HepG2 (cell line): Measurements from ENCODE around the gene NOP56.

Source experiments
- KLF11 ChIP-seq: IDR thresholded peaks from 2 replicates; pipeline ENCODE4 v1.6.1; 2016; ENCODE audit warnings: missing compliant biosample characterization
- MXD4 ChIP-seq: IDR thresholded peaks from 2 replicates; pipeline ENCODE4 v1.6.1; 2016; ENCODE audit warnings: mild to moderate bottlenecking, missing biosample characterization, missing genetic modification reagents
- RBFOX2 ChIP-seq: fragments of 200-400 bp; formaldehyde crosslinking; IDR thresholded peaks from 2 replicates; pipeline ENCODE4 v1.6.1; 2017; ENCODE audit warnings: low read depth, mild to moderate bottlenecking, low read length
- SP1 ChIP-seq, 2 experiments: fragments of 450-650 bp in 1 of 2; sonication (generic) in 1 of 2; formaldehyde crosslinking in 1 of 2; IDR thresholded peaks; 2 replicates each; pipeline versions ENCODE4 v1.4.0 to v1.6.1; 2016 to 2020; ENCODE audit warnings: missing genetic modification reagents in 1 of 2
- ZFP36 ChIP-seq: fragments of 150-350 bp; IDR thresholded peaks from 2 replicates; pipeline ENCODE4 v1.6.1; 2018; ENCODE audit warnings: borderline replicate concordance, low read length, low read depth; ENCODE audit not compliant: partially characterized antibody
- ZNF20 ChIP-seq: sonication (generic); formaldehyde crosslinking; IDR thresholded peaks from 2 replicates; pipeline ENCODE4 v1.4.0; 2020; ENCODE audit warnings: mild to moderate bottlenecking, moderate library complexity, missing genetic modification reagents
- ZNF33B ChIP-seq: sonication (generic); formaldehyde crosslinking; IDR thresholded peaks from 2 replicates; pipeline ENCODE4 v1.5.1; 2020; ENCODE audit warnings: mild to moderate bottlenecking, missing genetic modification reagents
- ZNF367 ChIP-seq: sonication (generic); formaldehyde crosslinking; IDR thresholded peaks from 2 replicates; pipeline ENCODE4 v1.4.0; 2020; ENCODE audit warnings: missing genetic modification reagents, borderline replicate concordance
- ZNF547 ChIP-seq: sonication (generic); formaldehyde crosslinking; IDR thresholded peaks from 2 replicates; pipeline ENCODE4 v1.5.1; 2020; ENCODE audit warnings: mild to moderate bottlenecking, missing genetic modification reagents
- ZNF790 ChIP-seq: sonication (generic); formaldehyde crosslinking; IDR thresholded peaks from 2 replicates; pipeline ENCODE4 v1.8.0; 2022; ENCODE audit warnings: missing genetic modification reagents, mild to moderate bottlenecking, borderline replicate concordance
- TF ChIP-seq, protein P1 (sequence below), 2 experiments: sonication (generic) in 1 of 2; formaldehyde crosslinking in 1 of 2; IDR thresholded peaks; 2 replicates each; pipeline versions ENCODE4 v1.4.0 to v1.6.1; 2018 to 2020; ENCODE audit warnings: missing genetic modification reagents in 2 of 2, borderline replicate concordance in 1 of 2, low read depth in 1 of 2, mild to moderate bottlenecking in 1 of 2, missing biosample characterization in 1 of 2
- TF ChIP-seq, protein P2 (sequence below): sonication (generic); formaldehyde crosslinking; IDR thresholded peaks from 2 replicates; pipeline ENCODE4 v1.4.0; 2020; ENCODE audit warnings: mild to moderate bottlenecking, missing genetic modification reagents
- TF ChIP-seq, protein P3 (sequence below): fragments of 450-650 bp; IDR thresholded peaks from 2 replicates; pipeline ENCODE4 v1.6.1; 2017; ENCODE audit warnings: mild to moderate bottlenecking

DNA sequence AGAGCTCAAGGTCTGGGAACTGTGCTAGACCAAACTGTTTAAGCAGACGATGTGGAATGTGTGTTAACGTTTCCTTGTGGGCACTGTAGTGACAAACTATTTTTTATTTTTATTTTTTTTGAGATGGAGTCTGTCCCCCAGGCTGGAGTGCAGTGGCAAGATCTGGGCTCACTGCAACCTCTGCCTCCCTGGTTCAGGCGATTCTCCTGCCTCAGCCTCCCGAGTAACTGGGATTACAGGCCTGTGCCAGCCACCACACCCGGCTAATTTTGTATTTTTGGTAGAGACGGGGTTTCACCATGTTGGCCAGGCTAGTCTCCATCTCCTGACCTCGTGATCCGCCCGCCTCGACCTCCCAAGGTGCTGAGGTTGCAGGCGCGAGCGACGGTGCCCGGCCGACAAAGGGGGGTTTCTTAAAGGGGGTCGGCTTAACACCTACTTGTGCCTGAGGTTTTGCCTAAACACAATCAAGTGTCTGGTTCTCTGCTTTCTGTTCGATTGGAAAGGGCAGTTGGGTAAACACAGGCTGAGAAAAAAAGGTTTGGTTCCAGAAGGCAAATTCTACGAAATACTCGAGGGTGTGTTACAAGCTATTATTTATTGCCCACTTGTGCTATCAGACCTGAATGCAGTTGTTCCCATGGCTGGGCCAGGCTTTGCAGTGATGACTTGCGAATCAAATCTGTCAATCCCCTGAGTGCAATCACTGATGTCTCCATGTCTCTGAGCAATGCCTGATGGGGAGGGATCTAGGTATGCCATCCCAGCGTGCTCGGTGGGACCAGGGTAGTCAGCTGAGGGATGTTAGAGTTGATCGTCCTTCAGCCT is 1.3 kb downstream of the NOP56 start:
- no peak for TF ChIP-seq ZFP36
- TF ChIP-seq, protein P1, sequence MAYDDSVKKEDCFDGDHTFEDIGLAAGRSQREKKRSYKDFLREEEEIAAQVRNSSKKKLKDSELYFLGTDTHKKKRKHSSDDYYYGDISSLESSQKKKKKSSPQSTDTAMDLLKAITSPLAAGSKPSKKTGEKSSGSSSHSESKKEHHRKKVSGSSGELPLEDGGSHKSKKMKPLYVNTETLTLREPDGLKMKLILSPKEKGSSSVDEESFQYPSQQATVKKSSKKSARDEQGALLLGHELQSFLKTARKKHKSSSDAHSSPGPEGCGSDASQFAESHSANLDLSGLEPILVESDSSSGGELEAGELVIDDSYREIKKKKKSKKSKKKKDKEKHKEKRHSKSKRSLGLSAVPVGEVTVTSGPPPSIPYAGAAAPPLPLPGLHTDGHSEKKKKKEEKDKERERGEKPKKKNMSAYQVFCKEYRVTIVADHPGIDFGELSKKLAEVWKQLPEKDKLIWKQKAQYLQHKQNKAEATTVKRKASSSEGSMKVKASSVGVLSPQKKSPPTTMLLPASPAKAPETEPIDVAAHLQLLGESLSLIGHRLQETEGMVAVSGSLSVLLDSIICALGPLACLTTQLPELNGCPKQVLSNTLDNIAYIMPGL (CRISPR knock-in tag; IDR thresholded peaks at IDR 0.05; ENCODE audit: borderline replicate concordance in 1 of 2, low read depth in 1 of 2): no peak
- TF ChIP-seq, protein P2, sequence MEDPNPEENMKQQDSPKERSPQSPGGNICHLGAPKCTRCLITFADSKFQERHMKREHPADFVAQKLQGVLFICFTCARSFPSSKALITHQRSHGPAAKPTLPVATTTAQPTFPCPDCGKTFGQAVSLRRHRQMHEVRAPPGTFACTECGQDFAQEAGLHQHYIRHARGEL: no peak; the same call in 1 of the 2 replicates
- no peak; the same call in 1 of the 2 replicates for TF ChIP-seq RBFOX2
- TF ChIP-seq MXD4: no peak
- TF ChIP-seq, protein P3, sequence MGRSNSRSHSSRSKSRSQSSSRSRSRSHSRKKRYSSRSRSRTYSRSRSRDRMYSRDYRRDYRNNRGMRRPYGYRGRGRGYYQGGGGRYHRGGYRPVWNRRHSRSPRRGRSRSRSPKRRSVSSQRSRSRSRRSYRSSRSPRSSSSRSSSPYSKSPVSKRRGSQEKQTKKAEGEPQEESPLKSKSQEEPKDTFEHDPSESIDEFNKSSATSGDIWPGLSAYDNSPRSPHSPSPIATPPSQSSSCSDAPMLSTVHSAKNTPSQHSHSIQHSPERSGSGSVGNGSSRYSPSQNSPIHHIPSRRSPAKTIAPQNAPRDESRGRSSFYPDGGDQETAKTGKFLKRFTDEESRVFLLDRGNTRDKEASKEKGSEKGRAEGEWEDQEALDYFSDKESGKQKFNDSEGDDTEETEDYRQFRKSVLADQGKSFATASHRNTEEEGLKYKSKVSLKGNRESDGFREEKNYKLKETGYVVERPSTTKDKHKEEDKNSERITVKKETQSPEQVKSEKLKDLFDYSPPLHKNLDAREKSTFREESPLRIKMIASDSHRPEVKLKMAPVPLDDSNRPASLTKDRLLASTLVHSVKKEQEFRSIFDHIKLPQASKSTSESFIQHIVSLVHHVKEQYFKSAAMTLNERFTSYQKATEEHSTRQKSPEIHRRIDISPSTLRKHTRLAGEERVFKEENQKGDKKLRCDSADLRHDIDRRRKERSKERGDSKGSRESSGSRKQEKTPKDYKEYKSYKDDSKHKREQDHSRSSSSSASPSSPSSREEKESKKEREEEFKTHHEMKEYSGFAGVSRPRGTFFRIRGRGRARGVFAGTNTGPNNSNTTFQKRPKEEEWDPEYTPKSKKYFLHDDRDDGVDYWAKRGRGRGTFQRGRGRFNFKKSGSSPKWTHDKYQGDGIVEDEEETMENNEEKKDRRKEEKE: no peak
- TF ChIP-seq KLF11: no peak
- TF ChIP-seq ZNF790 (CRISPR knock-in tag): no peak
- TF ChIP-seq SP1 (IDR thresholded peaks at IDR 0.05): no peak
- no peak; the same call in 1 of the 2 replicates for TF ChIP-seq SP1 (CRISPR knock-in tag; IDR thresholded peaks at IDR 0.05)
- no peak for TF ChIP-seq ZNF547 (CRISPR knock-in tag)
- TF ChIP-seq ZNF367 (CRISPR knock-in tag): no peak
- TF ChIP-seq ZNF20 (CRISPR knock-in tag): no peak
- no peak for TF ChIP-seq ZNF33B
